Ramos (cell line): Measurements from ENCODE around the gene RNF187.

Experiments used
- in situ Hi-C: fragments of 300-500 bp; cut with MboI; formaldehyde crosslinking; loops from one replicate; pipeline ENCODE4 v1.14.3; 2022; ENCODE audit warnings: low sequenced_read_pairs; ENCODE audit not compliant: unreplicated experiment

The RNF187 gene

DNA sequence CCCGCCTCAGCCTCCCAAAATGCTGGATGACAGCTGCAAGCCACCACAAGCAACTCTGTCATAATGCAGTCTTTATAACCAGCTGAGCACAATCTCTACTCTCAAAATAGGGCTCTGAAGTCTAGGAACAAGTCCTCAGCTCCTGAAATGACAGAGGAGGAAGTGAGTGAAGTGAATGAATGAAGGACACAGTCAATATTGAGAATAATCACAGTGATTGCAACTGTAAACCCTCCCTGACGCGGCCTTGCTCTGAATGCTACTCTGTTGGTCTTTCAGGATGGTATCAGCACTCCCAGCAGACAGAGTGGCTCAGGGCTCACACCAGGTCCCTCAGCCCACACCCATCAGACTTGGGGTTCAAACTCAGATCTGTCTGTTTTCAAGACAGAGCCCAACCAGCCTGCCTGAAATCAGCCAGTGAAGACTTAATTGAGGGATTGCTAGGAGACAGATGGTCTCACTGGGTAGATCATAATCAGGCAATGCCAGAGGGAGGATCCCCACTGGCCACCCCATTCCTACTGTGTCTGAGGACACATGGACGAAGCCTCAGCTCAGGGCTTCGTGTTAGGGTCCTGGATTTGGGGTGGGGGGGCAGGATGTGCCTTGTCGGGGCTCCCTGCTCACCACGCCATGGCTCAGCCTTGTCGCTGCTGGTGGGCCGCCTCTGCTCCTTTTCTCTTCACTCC lies 20.9 kb downstream of the RNF187 start:
- in situ Hi-C loops: no loop called here

DNA sequence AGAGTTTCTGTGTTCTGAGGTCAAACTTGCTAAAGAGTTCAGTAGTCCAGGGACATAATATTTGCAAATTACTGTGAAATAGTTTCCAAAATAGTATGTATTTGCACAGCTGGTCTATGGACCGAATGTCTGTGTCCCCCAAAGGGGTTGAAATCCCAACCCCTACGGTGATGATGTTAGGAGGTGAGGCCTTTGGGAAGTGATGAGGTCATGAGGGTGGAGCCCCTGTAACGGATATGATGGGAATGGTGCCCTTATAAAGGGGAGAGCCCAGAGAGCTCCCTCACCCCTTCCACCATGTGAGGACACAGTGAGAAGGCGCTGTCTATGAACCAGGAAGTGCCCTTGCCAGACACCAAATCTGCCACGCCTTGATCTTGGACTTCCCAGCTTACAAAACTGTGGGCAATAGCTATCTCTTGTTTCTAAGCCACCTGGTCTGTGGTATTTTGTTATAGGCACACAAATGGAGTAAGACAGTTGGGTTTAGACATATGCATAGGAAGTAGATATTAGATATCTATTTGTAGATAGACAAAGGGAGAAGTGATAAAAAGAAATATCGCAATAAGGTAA lies 21.7 kb downstream of the RNF187 start:
- in situ Hi-C loops: no loop called here

DNA sequence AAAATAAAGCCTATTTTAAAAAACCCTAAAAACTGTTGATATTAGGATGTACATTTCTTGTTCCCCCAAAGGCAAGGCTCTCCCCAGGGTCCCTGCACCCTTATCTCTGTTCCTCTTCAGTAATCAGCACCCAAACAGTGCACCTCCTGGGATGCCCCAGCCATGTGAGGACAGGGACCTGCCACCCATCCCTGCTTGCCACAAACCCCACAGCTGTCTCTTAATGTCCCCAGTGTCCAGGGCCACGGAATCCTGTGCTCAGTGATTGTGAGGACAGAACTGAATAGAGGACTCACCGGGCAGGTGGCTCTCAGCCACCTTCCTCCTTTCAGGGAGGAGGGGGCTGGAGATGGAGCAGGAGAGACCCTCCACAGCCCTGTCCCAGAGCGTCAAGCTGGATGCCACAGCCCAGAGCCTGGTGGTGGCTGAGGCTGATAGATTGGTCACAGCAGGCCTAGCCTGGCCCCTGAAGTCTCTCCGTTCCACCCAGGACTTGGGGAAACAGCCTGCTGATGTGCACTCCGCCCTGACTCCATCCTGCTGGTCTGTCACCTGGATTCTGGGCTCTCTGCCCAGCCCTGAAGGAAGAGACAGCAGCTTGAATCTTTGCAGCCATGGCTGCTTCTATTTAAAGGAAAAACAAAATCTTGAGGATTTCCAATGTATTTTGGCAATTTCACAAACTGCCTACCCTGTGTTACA lies 23.1 kb downstream of the RNF187 start:
- in situ Hi-C loops: no loop called here

DNA sequence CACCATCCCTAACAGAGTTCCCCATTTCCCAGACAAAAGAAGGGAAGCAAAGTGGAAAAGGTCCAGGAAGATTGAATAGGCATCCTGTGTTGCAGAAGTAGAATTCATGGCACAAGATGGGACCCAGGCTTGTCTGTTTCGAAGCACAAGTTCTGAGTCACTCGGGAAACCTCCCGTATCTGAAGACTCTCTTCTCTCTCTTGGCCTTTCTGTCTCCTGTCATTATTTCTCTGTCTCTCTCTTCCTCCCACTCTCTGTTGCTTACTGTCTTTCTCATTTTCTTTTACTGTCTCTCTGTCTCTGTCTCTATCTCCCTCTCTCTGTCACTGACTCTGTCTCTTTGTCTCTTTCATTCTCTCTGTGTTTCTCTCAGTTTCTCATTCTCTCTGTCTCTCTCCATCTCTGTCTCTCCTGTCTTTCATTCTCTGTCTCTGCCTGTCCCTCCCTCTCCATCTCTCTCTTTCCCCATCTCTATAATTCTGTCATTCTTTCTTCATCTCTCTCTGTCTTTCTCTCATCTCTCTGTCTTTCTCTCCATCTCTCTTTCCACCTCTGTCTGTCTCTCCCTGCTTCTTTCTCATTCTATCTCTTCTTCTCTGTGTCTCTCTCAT lies 23.7 kb downstream of the RNF187 start:
- in situ Hi-C loops: no loop called here

DNA sequence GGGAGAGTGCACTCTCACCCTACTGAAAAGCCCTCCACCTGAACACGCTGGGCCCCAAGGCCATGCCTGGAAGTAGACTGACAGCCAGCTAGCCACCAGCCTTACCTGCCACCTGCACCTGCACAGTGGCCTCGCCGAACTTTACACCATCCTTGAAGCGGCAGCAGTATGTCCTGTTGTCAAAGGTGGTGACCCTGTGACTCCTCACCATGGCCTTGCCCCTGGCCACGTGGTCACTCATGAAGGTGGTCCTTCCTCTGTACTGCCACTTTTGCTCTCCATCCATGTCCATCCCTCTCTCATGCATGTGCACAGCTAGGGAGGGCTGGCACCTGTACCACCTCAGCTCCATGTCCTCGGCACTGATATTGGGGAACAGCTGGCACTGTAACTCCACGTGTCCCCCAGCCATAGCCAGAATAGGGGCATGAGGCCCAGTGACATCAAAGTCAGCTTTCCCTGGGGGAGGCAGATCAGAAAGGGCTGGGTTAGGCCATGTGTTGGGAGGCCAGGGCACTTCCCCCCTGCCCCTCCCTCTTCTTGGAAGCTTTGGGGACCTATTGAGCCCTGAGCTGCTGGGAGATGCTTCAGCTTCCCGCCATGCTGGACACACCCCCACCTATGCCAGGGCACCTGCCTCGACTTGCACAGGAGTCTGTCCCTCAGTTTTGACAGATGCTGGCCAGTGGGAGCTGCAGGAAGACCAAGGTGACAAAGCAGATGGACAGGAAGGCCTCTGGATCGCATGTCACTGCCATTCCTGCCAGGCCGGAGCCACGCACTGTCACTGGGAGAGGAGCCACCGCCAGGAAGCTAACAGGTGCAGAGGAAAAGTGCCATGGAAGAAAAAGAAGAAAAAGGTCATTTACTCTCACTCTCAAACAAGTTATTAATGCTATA lies 24.6 kb downstream of the RNF187 start:
- in situ Hi-C loops: no loop called here

DNA sequence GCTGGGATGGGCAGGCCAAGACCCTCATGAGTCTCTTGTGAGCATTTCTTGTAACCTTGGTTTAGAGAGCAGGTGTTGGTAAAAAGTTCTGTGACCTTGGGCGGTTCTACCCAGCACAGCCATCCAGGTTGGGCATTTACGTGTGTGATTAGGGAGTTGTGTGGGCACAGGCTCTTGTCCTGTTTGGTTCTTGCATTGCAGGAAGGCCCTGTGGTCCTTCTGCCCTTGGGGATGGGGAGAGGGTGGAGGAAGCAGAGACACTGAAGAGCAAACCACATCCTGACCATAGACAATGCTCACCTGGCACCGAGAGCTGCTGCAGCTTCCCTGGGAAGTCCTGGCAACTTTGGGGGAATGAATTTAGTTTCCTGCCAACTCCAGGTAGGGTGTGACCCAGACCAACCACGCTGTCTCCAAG lies 25.6 kb downstream of the RNF187 start:
- in situ Hi-C loops: no loop called here

DNA sequence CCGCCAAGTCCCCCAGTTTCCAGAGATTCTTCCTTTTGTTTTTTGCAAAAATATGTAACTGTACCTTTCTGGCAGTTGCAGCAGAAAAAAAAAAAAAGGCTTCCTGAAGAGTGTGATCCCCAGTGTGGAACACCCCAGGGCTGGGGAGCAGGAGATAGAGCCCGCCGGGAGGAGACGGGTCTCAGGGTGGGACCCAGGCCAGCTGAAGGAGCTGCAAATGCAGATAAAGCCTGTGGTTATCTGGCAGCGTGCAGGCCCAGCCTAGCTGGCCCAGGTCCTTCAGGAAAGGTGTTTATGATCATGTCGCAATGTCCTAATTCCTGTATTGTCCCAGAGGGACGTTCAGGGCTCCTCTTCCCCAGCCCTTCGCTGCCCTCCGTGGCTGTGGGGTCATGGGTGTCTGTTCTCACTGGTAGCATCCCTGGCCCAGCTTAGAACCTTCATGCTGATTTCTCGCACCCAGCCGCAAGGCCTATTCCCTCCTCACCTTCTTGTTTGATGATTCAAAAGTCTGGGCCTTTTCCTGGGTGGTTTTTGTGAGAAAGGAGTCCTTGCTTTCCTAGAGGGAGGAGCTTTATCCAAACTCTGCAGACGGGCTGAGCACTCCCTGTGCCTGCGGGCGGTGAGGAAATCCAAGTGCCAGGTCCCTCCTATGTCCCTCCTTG lies 26.2 kb downstream of the RNF187 start:
- in situ Hi-C loops: no loop called here

DNA sequence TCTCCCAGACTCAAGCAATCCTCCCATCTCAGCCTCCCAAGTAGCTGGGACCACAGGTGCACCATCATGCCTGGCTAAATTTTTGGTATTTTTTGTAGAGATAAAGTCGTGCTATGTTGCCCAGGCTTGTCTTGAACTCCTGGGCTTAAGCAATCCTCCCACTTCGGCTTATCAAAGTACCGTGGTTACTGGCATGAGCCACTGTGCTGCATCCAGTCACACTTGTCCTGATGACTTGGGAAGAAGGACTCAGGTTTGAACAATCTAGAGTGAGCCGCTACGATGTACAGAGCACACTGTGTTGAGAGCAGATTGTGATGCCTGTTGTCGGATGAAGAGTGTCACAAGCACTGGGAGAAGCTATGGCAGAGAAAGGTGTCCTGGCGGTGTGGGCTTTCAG lies 27.2 kb downstream of the RNF187 start:
- in situ Hi-C loops: no loop called here

DNA sequence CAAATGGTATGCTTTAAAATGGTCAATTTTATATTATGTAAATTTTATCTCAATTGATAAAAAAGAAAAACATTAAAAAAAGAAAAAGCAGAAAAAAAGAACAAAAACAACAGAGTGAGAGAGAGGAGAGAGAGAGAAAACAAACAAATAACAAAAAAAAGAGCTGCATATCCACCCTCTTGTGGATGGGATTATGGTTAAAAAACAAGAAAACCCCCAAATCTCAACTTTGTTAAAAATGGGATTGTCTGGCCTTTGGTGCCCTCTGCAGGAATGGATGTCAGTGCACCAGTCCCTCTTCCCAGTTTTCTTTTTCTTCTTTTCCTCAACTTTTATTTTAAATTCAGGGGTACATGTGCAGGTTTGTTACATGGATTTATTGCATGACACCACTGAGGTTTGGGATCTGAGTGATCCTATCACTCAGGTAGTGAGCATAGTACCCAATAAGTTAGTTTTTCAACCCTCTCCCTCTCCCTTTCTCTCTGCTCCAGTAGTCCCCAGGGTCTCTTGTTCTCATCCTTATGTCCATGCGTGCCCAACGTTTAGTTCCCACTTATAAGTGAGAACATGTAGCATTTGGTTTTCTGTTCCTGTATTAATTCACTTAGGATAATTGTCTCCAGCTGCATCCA lies 28.1 kb downstream of the RNF187 start:
- in situ Hi-C loops: no loop called here

DNA sequence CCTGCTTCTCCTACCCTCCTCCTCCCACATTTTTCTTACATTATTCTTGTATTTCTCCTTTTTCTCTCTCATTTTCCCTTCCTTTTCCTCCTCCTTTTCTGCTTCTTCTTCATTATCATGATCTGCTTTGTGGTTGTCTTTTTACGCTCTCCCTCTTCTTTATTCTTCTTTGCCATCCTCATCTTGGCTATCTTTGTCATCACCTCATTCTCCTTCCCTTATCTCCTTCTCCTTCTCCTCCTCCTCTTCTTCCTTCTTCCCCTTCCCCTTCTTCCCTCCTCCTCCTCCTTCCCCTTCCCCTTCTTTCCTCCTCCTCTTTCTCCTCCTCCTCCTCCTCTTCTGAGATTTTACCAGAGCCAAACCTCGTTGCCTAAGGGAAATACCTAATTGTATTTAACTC lies 30.5 kb downstream of the RNF187 start:
- in situ Hi-C loops: no loop called here

DNA sequence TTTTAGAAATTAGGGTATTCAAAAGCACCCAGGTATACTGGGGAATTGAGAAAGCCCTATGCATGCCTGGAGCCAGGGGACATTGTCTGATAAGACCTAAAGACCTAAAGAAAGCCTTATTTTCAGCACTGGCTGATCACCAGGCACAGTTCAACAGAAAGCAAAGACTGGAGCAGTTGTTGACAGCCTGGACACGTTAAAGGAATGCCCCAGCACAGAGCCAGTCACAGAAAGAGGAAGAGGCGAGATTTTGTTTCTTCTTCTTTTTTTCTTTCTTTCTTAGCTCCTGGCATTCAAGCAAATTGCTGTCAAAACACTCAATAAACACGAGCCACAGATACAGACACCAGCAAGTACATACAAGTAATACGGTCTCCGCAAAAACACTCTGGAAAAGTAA lies 40.4 kb downstream of the RNF187 start:
- in situ Hi-C loops: no loop called here

DNA sequence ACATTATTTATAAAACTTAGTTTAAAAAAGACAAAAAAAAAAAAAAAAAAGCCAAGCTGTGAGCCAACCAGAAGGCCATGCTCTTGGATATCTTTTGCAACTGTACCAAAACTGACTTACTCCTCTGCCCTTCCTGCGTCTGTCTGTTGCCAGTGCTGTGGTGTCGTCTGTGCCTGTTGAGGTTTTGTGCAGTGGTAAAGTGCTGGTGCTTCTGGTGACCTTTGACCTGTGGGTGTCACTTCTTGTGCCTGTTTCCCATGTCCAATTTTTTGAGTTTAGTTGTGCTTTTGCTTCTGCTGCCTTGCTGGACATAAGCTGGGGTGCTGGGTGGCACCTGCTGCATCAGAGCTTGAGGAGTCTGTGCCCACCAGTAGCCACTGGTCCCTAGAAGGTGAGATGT lies 41.4 kb downstream of the RNF187 start:
- in situ Hi-C loops: no loop called here

DNA sequence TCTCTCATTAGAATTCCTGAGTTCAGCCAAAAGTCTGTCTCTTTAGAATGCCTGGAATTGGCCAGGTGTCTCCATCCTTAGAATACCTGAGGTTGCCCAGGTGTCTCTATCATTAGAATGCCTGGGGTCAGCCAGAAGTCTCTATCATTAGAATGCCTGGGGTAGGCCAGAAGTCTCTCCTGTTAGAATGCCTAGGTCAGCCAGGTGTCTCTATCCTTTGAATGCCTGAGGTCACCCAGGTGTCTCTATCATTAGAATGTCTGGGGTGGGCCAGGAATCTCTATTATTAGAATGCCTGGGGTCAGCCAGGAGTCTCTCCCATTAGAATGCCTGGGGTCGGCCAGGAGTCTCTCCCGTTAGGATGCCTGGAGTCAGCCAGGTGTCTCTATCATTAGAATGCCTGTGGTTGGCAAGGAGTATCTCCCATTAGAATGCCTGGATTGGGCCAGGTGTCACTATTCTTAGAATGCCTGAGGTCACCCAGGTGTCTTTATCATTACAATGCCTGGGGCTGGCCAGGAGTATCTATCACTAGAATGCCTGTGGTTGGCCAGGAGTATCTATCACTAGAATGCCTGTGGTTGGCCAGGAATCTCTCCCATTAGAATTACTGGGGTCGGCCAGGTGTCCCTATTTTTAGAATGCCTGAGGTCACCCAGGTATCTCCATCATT lies 43.0 kb downstream of the RNF187 start:
- in situ Hi-C loops: no loop called here

DNA sequence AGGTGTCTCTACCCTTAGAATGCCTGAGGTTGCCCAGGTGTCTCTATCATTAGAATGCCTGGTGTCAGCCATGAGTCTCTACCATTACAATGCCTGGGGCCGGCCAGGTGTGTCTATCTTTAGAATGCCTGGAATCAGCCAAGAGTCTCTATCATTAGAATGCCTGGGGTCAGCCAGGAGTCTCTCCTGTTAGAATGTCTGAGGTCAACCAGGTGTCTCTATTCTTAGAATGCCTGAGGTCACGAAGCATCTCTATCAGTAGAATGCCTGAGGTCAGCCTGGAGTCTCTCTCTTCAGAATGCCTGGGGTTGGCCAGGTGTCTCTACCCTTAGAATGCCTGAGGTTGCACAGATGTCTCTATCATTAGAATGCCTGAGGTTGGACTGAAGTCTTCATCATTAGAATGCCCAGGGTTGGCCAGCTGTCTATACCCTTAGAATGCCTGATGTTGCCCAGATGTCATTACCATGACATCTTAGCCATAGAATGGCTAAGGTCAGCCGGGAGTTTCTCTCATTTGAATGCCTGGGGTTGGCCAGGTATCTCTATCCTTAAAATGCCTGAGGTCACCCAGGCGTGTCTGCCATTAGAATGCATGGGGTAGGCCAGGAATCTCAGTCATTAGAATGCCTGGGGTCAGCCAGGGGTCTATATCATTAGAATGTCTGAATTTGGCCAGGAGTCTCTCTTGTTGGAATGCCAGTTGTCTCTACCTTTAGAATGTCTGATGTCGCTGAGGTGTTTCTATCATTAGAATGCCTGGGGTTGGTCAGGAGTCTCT lies 44.0 kb downstream of the RNF187 start:
- in situ Hi-C loops: no loop called here

DNA sequence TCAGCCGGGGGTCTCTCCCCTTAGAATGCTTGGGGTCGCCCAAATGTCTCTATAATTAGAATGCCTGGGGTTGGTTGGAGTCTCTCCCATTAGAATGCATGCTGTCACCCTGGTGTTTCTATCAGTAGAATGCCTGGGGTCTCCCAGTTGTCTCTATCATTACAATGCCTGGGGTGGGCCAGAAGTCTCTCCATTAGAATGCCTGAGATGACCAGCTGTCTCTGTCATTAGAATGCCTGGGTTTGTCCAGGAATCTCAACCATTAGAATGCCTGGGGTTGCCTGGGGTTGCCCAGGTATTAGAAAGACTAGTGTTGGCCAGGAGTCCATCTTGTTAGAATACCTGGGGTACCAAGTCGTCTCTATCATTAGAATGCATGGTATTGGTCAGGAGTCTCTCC lies 51.6 kb downstream of the RNF187 start:
- in situ Hi-C loops: no loop called here

DNA sequence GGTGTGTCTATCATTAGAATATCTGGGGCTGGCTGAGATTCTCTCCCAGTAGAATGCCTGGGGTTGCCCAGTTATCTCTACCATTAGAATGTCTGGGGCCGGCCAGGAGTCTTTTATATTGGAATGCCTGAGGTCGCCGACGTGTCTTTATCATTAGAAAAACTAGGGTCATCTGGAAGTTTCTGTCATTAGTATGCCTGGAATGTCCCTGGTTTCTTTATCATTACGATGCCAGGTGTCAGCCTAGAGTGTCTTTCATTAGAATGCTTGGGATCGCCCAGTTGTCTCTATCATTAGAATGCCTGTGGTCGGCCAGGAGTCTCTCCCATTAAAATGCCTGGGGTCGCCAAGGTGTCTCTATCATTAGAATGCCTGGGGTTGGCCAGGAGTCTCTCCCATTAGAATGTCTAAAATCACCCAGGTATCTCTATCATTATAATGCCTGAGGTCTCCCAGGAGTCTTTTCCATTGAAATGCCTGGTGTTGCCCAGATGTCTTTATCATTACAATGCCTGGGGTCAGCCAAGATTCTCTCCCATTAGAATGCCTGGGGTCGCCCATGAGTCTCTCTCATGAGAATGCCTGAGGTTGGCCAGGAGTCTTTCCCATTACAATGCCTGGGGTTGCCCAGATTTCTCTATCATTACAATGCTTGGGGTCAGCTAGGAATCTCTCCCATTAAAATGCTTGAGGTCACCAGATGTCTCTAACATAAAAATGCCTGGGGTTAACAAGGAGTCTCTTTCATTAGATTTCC lies 53.2 kb downstream of the RNF187 start:
- in situ Hi-C loops: no loop called here

DNA sequence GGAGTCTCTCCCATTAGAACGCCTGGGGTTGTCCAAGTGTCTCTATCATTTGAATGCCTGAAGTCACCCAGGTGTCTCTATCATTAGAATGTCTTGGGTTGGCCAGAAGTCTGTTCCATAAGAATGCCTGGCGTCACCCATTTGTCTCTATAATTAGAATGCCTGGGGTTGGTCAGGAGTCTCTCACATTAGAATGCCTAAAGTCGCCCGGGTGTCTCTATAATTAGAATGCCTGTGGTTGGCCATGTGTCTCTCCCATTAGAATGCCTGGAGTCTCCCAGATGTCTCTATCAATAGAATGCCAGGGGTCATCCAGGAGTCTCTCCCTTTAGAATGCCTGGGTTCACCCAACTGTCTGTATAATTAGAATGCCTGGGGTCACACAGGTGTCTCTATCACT lies 54.5 kb downstream of the RNF187 start:
- in situ Hi-C loops: no loop called here
